ENCODE data around the gene CYB5R2. TPM values are rescaled to one million over a fixed set of nuclear protein-coding genes. Genes with fewer than 3 reads are reported as not detected.
A peak's percentile ranks its signal among the peaks of the same experiment; 100 is the strongest.

Gene CYB5R2
- total and polyA plus RNA-seq, 4 donors: 47.8 to 71.8 (median 62.3) TPM

GRCh38 chr11:7635137-7635536 lies 38.2 kb downstream of the CYB5R2 start:
- no peaks in the 10 kb centered on the region for H3K9me3 ChIP-seq (ENCODE audit: control insufficient read depth, insufficient read depth, low read length)
- H3K36me3 ChIP-seq (ENCODE audit: control insufficient read depth, insufficient read depth, low read length): no peaks in the 10 kb centered on the region
- no peak overlapping the region for H3K4me3 ChIP-seq (ENCODE audit: low read depth, low read length)
- no peak overlapping the region for H3K27ac ChIP-seq (ENCODE audit: low read depth, low read length)
- DNase-seq (ENCODE audit: low read depth in 4 of 6, low spot score in 6 of 6): no peak
- H3K4me1 ChIP-seq (ENCODE audit: control insufficient read depth, insufficient read depth, low read length): peaks cover 5% of the 10 kb centered on the region
- H3K27me3 ChIP-seq (ENCODE audit: control insufficient read depth, insufficient read depth, low read length): no peaks in the 10 kb centered on the region
- WGBS (ENCODE audit: insufficient coverage): 67% methylated on average over 2 of the region's 4 CpGs

- no peak for DNase-seq (ENCODE audit: low read depth in 4 of 6, low spot score in 6 of 6)
- Histone ChIP-seq H3K9me3 (ENCODE audit: control insufficient read depth, insufficient read depth, low read length) (no peaks in the 10 kb centered on the region), H3K4me1 (ENCODE audit: control insufficient read depth, insufficient read depth, low read length) (peaks cover 9% of the 10 kb centered on the region), H3K4me3 (ENCODE audit: low read depth, low read length) (no peak overlapping the region), H3K27me3 (ENCODE audit: control insufficient read depth, insufficient read depth, low read length) (no peaks in the 10 kb centered on the region), H3K27ac (ENCODE audit: low read depth, low read length) (no peak overlapping the region), H3K36me3 (ENCODE audit: control insufficient read depth, insufficient read depth, low read length) (no peaks in the 10 kb centered on the region)
- 93% methylated on average over 2 of the region's 2 CpGs for WGBS (ENCODE audit: insufficient coverage)
Measured at GRCh38 chr11:7632211-7632610, 41.1 kb downstream of the CYB5R2 start.

GRCh38 chr11:7630002-7630401 lies 43.3 kb downstream of the CYB5R2 start:
- peak in 3 of 6 donors; percentile 22 to 53 (median 50) for DNase-seq (ENCODE audit: low read depth in 4 of 6, low spot score in 6 of 6)
- 50% methylated on average over 1 of the region's 2 CpGs for WGBS (ENCODE audit: insufficient coverage)
- no peak overlapping the region for H3K27ac ChIP-seq (ENCODE audit: low read depth, low read length)
- H3K4me1 ChIP-seq (ENCODE audit: control insufficient read depth, insufficient read depth, low read length): peaks cover 9% of the 10 kb centered on the region
- no peaks in the 10 kb centered on the region for H3K27me3 ChIP-seq (ENCODE audit: control insufficient read depth, insufficient read depth, low read length)
- no peaks in the 10 kb centered on the region for H3K9me3 ChIP-seq (ENCODE audit: control insufficient read depth, insufficient read depth, low read length)
- no peaks in the 10 kb centered on the region for H3K36me3 ChIP-seq (ENCODE audit: control insufficient read depth, insufficient read depth, low read length)
- no peak overlapping the region for H3K4me3 ChIP-seq (ENCODE audit: low read depth, low read length)

GRCh38 chr11:7628660-7629059 lies 44.6 kb downstream of the CYB5R2 start:
- Histone ChIP-seq H3K4me1 (ENCODE audit: control insufficient read depth, insufficient read depth, low read length) (peaks cover 9% of the 10 kb centered on the region), H3K27me3 (ENCODE audit: control insufficient read depth, insufficient read depth, low read length) (no peaks in the 10 kb centered on the region), H3K4me3 (ENCODE audit: low read depth, low read length) (no peak overlapping the region), H3K9me3 (ENCODE audit: control insufficient read depth, insufficient read depth, low read length) (no peaks in the 10 kb centered on the region), H3K27ac (ENCODE audit: low read depth, low read length) (no peak overlapping the region), H3K36me3 (ENCODE audit: control insufficient read depth, insufficient read depth, low read length) (no peaks in the 10 kb centered on the region)
- no peak for DNase-seq (ENCODE audit: low read depth in 4 of 6, low spot score in 6 of 6)
- WGBS (ENCODE audit: insufficient coverage): no CpG with 5 or more reads among the region's 3 CpGs

- no peaks in the 10 kb centered on the region for H3K27me3 ChIP-seq (ENCODE audit: control insufficient read depth, insufficient read depth, low read length)
- no peak overlapping the region for H3K4me3 ChIP-seq (ENCODE audit: low read depth, low read length)
- no CpG with 5 or more reads among the region's 2 CpGs for WGBS (ENCODE audit: insufficient coverage)
- no peak for DNase-seq (ENCODE audit: low read depth in 4 of 6, low spot score in 6 of 6)
- no peak overlapping the region for H3K27ac ChIP-seq (ENCODE audit: low read depth, low read length)
- no peaks in the 10 kb centered on the region for H3K36me3 ChIP-seq (ENCODE audit: control insufficient read depth, insufficient read depth, low read length)
- H3K9me3 ChIP-seq (ENCODE audit: control insufficient read depth, insufficient read depth, low read length): no peaks in the 10 kb centered on the region
- no peaks in the 10 kb centered on the region for H3K4me1 ChIP-seq (ENCODE audit: control insufficient read depth, insufficient read depth, low read length)
Measured at GRCh38 chr11:7622721-7623120, 50.6 kb downstream of the CYB5R2 start.

GRCh38 chr11:7621554-7621953 lies 51.7 kb downstream of the CYB5R2 start:
- Histone ChIP-seq H3K9me3 (ENCODE audit: control insufficient read depth, insufficient read depth, low read length) (no peaks in the 10 kb centered on the region), H3K4me1 (ENCODE audit: control insufficient read depth, insufficient read depth, low read length) (no peaks in the 10 kb centered on the region), H3K4me3 (ENCODE audit: low read depth, low read length) (no peak overlapping the region), H3K36me3 (ENCODE audit: control insufficient read depth, insufficient read depth, low read length) (no peaks in the 10 kb centered on the region), H3K27ac (ENCODE audit: low read depth, low read length) (no peak overlapping the region), H3K27me3 (ENCODE audit: control insufficient read depth, insufficient read depth, low read length) (no peaks in the 10 kb centered on the region)
- no peak for DNase-seq (ENCODE audit: low read depth in 4 of 6, low spot score in 6 of 6)
- WGBS (ENCODE audit: insufficient coverage): 0% methylated on average over 1 of the region's 1 CpG

- Histone ChIP-seq H3K9me3 (ENCODE audit: control insufficient read depth, insufficient read depth, low read length) (no peaks in the 10 kb centered on the region), H3K36me3 (ENCODE audit: control insufficient read depth, insufficient read depth, low read length) (no peaks in the 10 kb centered on the region), H3K27me3 (ENCODE audit: control insufficient read depth, insufficient read depth, low read length) (no peaks in the 10 kb centered on the region), H3K4me1 (ENCODE audit: control insufficient read depth, insufficient read depth, low read length) (no peaks in the 10 kb centered on the region), H3K4me3 (ENCODE audit: low read depth, low read length) (no peak overlapping the region), H3K27ac (ENCODE audit: low read depth, low read length) (no peak overlapping the region)
- no peak for DNase-seq (ENCODE audit: low read depth in 4 of 6, low spot score in 6 of 6)
- WGBS (ENCODE audit: insufficient coverage): no CpG with 5 or more reads among the region's 3 CpGs
Measured at GRCh38 chr11:7621090-7621489, 52.2 kb downstream of the CYB5R2 start.

- Histone ChIP-seq H3K36me3 (ENCODE audit: control insufficient read depth, insufficient read depth, low read length) (no peaks in the 10 kb centered on the region), H3K27ac (ENCODE audit: low read depth, low read length) (no peak overlapping the region), H3K4me1 (ENCODE audit: control insufficient read depth, insufficient read depth, low read length) (no peaks in the 10 kb centered on the region), H3K4me3 (ENCODE audit: low read depth, low read length) (no peak overlapping the region), H3K9me3 (ENCODE audit: control insufficient read depth, insufficient read depth, low read length) (no peaks in the 10 kb centered on the region), H3K27me3 (ENCODE audit: control insufficient read depth, insufficient read depth, low read length) (no peaks in the 10 kb centered on the region)
- 96% methylated on average over 3 of the region's 3 CpGs for WGBS (ENCODE audit: insufficient coverage)
- no peak for DNase-seq (ENCODE audit: low read depth in 4 of 6, low spot score in 6 of 6)
Measured at GRCh38 chr11:7619322-7619721, 54.0 kb downstream of the CYB5R2 start.

- WGBS (ENCODE audit: insufficient coverage): 87% methylated on average over 6 of the region's 8 CpGs
- H3K4me1 ChIP-seq (ENCODE audit: control insufficient read depth, insufficient read depth, low read length): no peaks in the 10 kb centered on the region
- H3K27me3 ChIP-seq (ENCODE audit: control insufficient read depth, insufficient read depth, low read length): no peaks in the 10 kb centered on the region
- H3K4me3 ChIP-seq (ENCODE audit: low read depth, low read length): no peak overlapping the region
- no peaks in the 10 kb centered on the region for H3K9me3 ChIP-seq (ENCODE audit: control insufficient read depth, insufficient read depth, low read length)
- H3K27ac ChIP-seq (ENCODE audit: low read depth, low read length): no peak overlapping the region
- DNase-seq (ENCODE audit: low read depth in 4 of 6, low spot score in 6 of 6): no peak
- H3K36me3 ChIP-seq (ENCODE audit: control insufficient read depth, insufficient read depth, low read length): no peaks in the 10 kb centered on the region
Measured at GRCh38 chr11:7617032-7617431, 56.3 kb downstream of the CYB5R2 start.

All from spinal cord (tissue), 10 donors.